Liver (tissue), 9 donors: ENCODE results near the gene BCAS4. TPM values are rescaled to one million over a fixed set of nuclear protein-coding genes. Genes with fewer than 3 reads are reported as not detected.

Experiments
- DNase-seq: peaks from one replicate; pipeline ENCODE4 v3.0.0-alpha.2; 2017; ENCODE audit warnings: low spot score
- H3K27ac ChIP-seq, 2 donors: one replicate each; pipeline ENCODE4 v1.7.0; 2013; ENCODE audit warnings: inconsistent platforms in 2 of 2, low read length in 2 of 2, control low read depth in 1 of 2, low read depth in 1 of 2, mild to moderate bottlenecking in 1 of 2
- H3K27me3 ChIP-seq, 4 donors: one replicate each; pipeline versions ENCODE4 v1.6.1 to v1.7.0; 2013; ENCODE audit warnings: low read length in 3 of 4, inconsistent platforms in 1 of 4, mild to moderate bottlenecking in 1 of 4, moderate library complexity in 1 of 4; ENCODE audit not compliant: control insufficient read depth in 4 of 4, insufficient read depth in 4 of 4
- H3K36me3 ChIP-seq, 4 donors: one replicate each; pipeline versions ENCODE4 v1.6.1 to v1.7.0; 2013; ENCODE audit warnings: low read length in 3 of 4, mild to moderate bottlenecking in 3 of 4, low read depth in 1 of 4, moderate library complexity in 1 of 4; ENCODE audit not compliant: control insufficient read depth in 4 of 4, insufficient read depth in 3 of 4
- H3K4me1 ChIP-seq, 4 donors: one replicate each; pipeline versions ENCODE4 v1.6.1 to v1.7.0; 2013; ENCODE audit warnings: low read length in 3 of 4, mild to moderate bottlenecking in 3 of 4, moderate library complexity in 1 of 4; ENCODE audit not compliant: control insufficient read depth in 4 of 4, insufficient read depth in 4 of 4
- H3K4me3 ChIP-seq, 3 donors: one replicate each; pipeline versions ENCODE4 v1.6.1 to v1.7.0; 2013; ENCODE audit warnings: low read length in 3 of 3, control low read depth in 1 of 3, low read depth in 1 of 3, mild to moderate bottlenecking in 1 of 3
- H3K9ac ChIP-seq, 2 donors: one replicate each; pipeline ENCODE4 v1.7.0; 2013; ENCODE audit warnings: low read length in 2 of 2, mild to moderate bottlenecking in 2 of 2, moderate library complexity in 2 of 2, control low read depth in 1 of 2, low read depth in 1 of 2
- H3K9me3 ChIP-seq, 4 donors: one replicate each; pipeline versions ENCODE4 v1.6.1 to v1.7.0; 2013; ENCODE audit warnings: low read length in 3 of 4; ENCODE audit not compliant: control insufficient read depth in 4 of 4
- EGR1 ChIP-seq, 2 donors: IDR thresholded peaks; 2 replicates each; pipeline ENCODE4 v1.6.1; 2016 to 2018; ENCODE audit warnings: antibody characterized with exemption in 2 of 2, low read depth in 2 of 2
- FOXA1 ChIP-seq: IDR thresholded peaks from 2 replicates; pipeline ENCODE4 v1.6.1; 2016; ENCODE audit warnings: antibody characterized with exemption
- FOXA2 ChIP-seq: IDR thresholded peaks from 2 replicates; pipeline ENCODE4 v1.6.1; 2016; ENCODE audit warnings: antibody characterized with exemption
- GABPA ChIP-seq, 2 donors: IDR thresholded peaks in 1 of 2; conservative IDR thresholded peaks in 1 of 2; 2 replicates each; pipeline ENCODE4 v1.6.1; 2016; ENCODE audit warnings: antibody characterized with exemption in 2 of 2, mild to moderate bottlenecking in 1 of 2, moderate library complexity in 1 of 2
- HNF4A ChIP-seq, 2 donors: conservative IDR thresholded peaks; 2 replicates each; pipeline ENCODE4 v1.6.1; 2016; ENCODE audit warnings: antibody characterized with exemption in 2 of 2, mild to moderate bottlenecking in 2 of 2
- HNF4G ChIP-seq: IDR thresholded peaks from 2 replicates; pipeline ENCODE4 v1.6.1; 2016; ENCODE audit warnings: antibody characterized with exemption
- JUND ChIP-seq, 2 donors: IDR thresholded peaks; 2 replicates each; pipeline ENCODE4 v1.6.1; 2016; ENCODE audit warnings: antibody characterized with exemption in 2 of 2
- NR2F2 ChIP-seq: IDR thresholded peaks from 2 replicates; pipeline ENCODE4 v1.6.1; 2016; ENCODE audit warnings: antibody characterized with exemption
- RAD21 ChIP-seq, 2 donors: IDR thresholded peaks; 2 replicates each; pipeline ENCODE4 v1.6.1; 2016; ENCODE audit warnings: antibody characterized with exemption in 2 of 2, mild to moderate bottlenecking in 2 of 2
- RXRA ChIP-seq, 2 donors: IDR thresholded peaks; 2 replicates each; pipeline ENCODE4 v1.6.1; 2017 to 2018; ENCODE audit warnings: antibody characterized with exemption in 2 of 2, mild to moderate bottlenecking in 1 of 2
- SP1 ChIP-seq: IDR thresholded peaks from 2 replicates; pipeline ENCODE4 v1.6.1; 2018; ENCODE audit warnings: antibody characterized with exemption, mild to moderate bottlenecking
- TAF1 ChIP-seq: conservative IDR thresholded peaks from 2 replicates; pipeline ENCODE4 v1.6.1; 2016; ENCODE audit warnings: antibody characterized with exemption, mild to moderate bottlenecking
- YY1 ChIP-seq: IDR thresholded peaks from 2 replicates; pipeline ENCODE4 v1.6.1; 2016; ENCODE audit warnings: antibody characterized with exemption, mild to moderate bottlenecking
- ZBTB33 ChIP-seq: IDR thresholded peaks from 2 replicates; pipeline ENCODE4 v1.6.1; 2016; ENCODE audit warnings: antibody characterized with exemption
- WGBS: extraction: QIAGEN DNeasy Blood & Tissue Kit; methylation state at CpG from one replicate; pipeline ENCODE4 v1.1.7; 2013; 5-methylcytosine and 5-hydroxymethylcytosine counted together
- polyA plus RNA-seq, 2 donors: library from polyadenylated mRNA; stranded (reverse) in 1 of 2; unstranded in 1 of 2; fragments of 200-250 nt in 1 of 2; fragments of >200 nt in 1 of 2; fragmentation: Nextera tagmentation in 1 of 2; extraction: Ambion mirVana in 1 of 2; gene quantifications; one replicate each; pipeline versions ENCODE4 v1.2.1 to v1.2.3, GENCODE V29; 2013 to 2015
- total RNA-seq, 2 donors: library from RNA; depleted of rRNA; stranded (reverse); fragments of >200 nt; gene quantifications; one replicate each; pipeline ENCODE4 v1.2.3, GENCODE V29; 2014
- TF ChIP-seq, protein P1 (sequence below): IDR thresholded peaks from 2 replicates; pipeline ENCODE4 v1.6.1; 2016; ENCODE audit warnings: antibody characterized with exemption
- TF ChIP-seq, protein P2 (sequence below): IDR thresholded peaks from 2 replicates; pipeline ENCODE4 v1.6.1; 2016; ENCODE audit warnings: antibody characterized with exemption
- TF ChIP-seq, protein P3 (sequence below): fragments of 150-350 bp; IDR thresholded peaks from 2 replicates; pipeline ENCODE4 v1.5.1; 2017; ENCODE audit warnings: improper control_type of control experiment, low read depth, low read length; ENCODE audit not compliant: missing input control
- donor health status: healthy.
- donor health status: healthy.
- donor health status: healthy.
- donor health status: healthy.
- donor health status: healthy.

The BCAS4 gene
- total and polyA plus RNA-seq, 4 donors: 0.25 to 0.50 (median 0.47) TPM

DNA sequence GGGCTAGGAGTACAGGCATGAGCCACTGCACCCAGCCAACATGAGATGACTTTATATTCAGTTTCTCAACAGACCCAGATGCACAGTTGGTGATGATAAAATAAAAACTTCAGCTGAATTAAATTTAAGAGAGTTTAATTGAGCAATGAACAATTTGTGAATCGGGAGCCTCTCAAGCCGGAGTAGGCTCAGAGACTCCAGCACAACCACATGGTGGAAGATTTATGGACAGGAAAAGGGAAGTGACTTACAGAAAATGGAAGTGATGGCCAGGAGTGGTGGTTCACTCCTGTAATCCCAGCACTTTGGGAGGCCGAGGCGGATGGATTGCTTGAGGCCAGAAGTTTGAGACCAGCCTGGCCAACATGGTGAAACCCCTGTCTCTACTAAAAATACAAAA is 10.4 kb upstream of the BCAS4 start:
- H3K27me3 ChIP-seq: no peaks in the 10 kb centered on the region
- H3K9ac ChIP-seq: no peak overlapping the region
- TF ChIP-seq EGR1 (IDR thresholded peaks at IDR 0.05; ENCODE audit: low read depth in 2 of 2) (no peak), HNF4A (conservative IDR thresholded peaks at IDR 0.05) (no peak), RAD21 (IDR thresholded peaks at IDR 0.05) (no peak), ZBTB33 (no peak), RXRA (IDR thresholded peaks at IDR 0.05) (no peak), NR2F2 (no peak), TAF1 (no peak), FOXA1 (no peak), JUND (IDR thresholded peaks at IDR 0.05) (no peak), GABPA (IDR thresholded peaks at IDR 0.05 in 1 of 2, conservative IDR thresholded peaks at IDR 0.05 in 1 of 2) (no peak), FOXA2 (no peak), HNF4G (no peak), SP1 (no peak)
- TF ChIP-seq, protein P1, sequence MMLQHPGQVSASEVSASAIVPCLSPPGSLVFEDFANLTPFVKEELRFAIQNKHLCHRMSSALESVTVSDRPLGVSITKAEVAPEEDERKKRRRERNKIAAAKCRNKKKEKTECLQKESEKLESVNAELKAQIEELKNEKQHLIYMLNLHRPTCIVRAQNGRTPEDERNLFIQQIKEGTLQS: no peak
- TF ChIP-seq, protein P2, sequence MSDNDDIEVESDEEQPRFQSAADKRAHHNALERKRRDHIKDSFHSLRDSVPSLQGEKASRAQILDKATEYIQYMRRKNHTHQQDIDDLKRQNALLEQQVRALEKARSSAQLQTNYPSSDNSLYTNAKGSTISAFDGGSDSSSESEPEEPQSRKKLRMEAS: no peak
- TF ChIP-seq, protein P3, sequence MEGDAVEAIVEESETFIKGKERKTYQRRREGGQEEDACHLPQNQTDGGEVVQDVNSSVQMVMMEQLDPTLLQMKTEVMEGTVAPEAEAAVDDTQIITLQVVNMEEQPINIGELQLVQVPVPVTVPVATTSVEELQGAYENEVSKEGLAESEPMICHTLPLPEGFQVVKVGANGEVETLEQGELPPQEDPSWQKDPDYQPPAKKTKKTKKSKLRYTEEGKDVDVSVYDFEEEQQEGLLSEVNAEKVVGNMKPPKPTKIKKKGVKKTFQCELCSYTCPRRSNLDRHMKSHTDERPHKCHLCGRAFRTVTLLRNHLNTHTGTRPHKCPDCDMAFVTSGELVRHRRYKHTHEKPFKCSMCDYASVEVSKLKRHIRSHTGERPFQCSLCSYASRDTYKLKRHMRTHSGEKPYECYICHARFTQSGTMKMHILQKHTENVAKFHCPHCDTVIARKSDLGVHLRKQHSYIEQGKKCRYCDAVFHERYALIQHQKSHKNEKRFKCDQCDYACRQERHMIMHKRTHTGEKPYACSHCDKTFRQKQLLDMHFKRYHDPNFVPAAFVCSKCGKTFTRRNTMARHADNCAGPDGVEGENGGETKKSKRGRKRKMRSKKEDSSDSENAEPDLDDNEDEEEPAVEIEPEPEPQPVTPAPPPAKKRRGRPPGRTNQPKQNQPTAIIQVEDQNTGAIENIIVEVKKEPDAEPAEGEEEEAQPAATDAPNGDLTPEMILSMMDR: no peak
- DNase-seq: no peak
- H3K4me3 ChIP-seq: no peak overlapping the region
- H3K36me3 ChIP-seq: no peaks in the 10 kb centered on the region
- WGBS: 86% methylated on average over 4 of the region's 4 CpGs
- no peaks in the 10 kb centered on the region for H3K9me3 ChIP-seq
- H3K27ac ChIP-seq: no peak overlapping the region
- H3K4me1 ChIP-seq: peaks cover 0 to 6% (median 4%) of the 10 kb centered on the region in 4 donors

DNA sequence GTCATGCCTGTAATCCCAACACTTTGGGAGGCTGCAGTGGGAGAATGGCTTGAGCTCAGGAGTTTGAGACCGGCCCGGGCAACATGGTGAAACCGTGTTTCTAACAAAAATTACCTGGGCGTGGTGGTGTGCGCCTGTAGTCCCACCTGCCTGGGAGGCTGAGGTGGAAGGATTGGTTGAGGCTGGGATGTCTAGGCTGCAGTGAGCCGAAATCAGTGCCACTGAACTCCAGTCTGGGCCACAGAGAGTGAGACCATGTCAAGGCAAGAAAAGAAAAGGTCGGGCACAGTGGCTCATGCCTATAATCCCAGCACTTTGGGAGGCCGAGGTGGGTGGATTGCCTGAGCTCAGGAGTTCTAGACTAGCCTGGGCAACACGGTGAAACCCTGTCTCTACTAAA is 8.2 kb upstream of the BCAS4 start:
- H3K27me3 ChIP-seq: no peaks in the 10 kb centered on the region
- TF ChIP-seq FOXA1 (no peak), NR2F2 (no peak), SP1 (no peak), FOXA2 (no peak), RAD21 (IDR thresholded peaks at IDR 0.05) (no peak), HNF4A (conservative IDR thresholded peaks at IDR 0.05) (no peak), YY1 (no peak), HNF4G (no peak), JUND (IDR thresholded peaks at IDR 0.05) (no peak), ZBTB33 (no peak), TAF1 (no peak)
- TF ChIP-seq, protein P3: no peak
- TF ChIP-seq, protein P1: no peak
- H3K9me3 ChIP-seq: no peaks in the 10 kb centered on the region
- no peaks in the 10 kb centered on the region for H3K36me3 ChIP-seq
- H3K4me1 ChIP-seq: peaks cover 0 to 8% (median 6%) of the 10 kb centered on the region in 4 donors
- no peak overlapping the region for H3K27ac ChIP-seq
- no peak for DNase-seq
- 92% methylated on average over 9 of the region's 9 CpGs for WGBS
- no peak overlapping the region for H3K4me3 ChIP-seq
- no peak overlapping the region for H3K9ac ChIP-seq
